ENCODE data around the gene SEC16A.

Gene SEC16A

GRCh38 chr9:136455043-136456002 is 27.5 kb downstream of the SEC16A start:
- Mint-ChIP-seq H3K4me1 (ENCODE audit: low read depth) (no peaks in the 10 kb centered on the region), H3K27me3 (no peaks in the 10 kb centered on the region), H3K9me3 (ENCODE audit: low read depth) (no peaks in the 10 kb centered on the region), H3K4me3 (no peak overlapping the region), H3K27ac (no peak overlapping the region), H3K36me3 (no peaks in the 10 kb centered on the region)

- Mint-ChIP-seq H3K4me1 (ENCODE audit: low read depth) (no peaks in the 10 kb centered on the region), H3K9me3 (ENCODE audit: low read depth) (no peaks in the 10 kb centered on the region), H3K4me3 (no peak overlapping the region), H3K27ac (peak overlapping the region; percentile 55), H3K36me3 (no peaks in the 10 kb centered on the region), H3K27me3 (no peaks in the 10 kb centered on the region)
Measured at GRCh38 chr9:136454026-136454796, 28.6 kb downstream of the SEC16A start.

DNA sequence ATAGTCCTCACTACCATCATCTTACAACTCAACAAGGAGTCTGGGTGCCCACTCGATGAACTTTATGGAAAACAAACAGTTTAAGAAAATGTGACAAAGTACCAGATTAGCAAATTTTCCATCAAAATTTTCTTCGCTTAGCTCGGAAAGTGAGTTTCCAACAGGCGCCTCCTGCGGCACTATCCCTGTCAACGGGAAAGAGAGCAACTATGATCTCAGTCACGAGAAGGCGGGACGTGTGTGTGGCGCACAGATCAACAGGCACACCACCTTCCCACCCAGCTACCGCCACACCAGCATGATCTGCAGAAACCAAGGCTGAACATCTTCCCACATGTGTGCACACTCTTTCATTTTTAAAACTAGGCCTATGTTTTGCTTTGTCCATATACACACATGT is 29.5 kb downstream of the SEC16A start:
- no peaks in the 10 kb centered on the region for H3K36me3 Mint-ChIP-seq
- H3K4me1 Mint-ChIP-seq (ENCODE audit: low read depth), result no peaks in the 10 kb centered on the region
- no peaks in the 10 kb centered on the region for H3K27me3 Mint-ChIP-seq
- no peaks in the 10 kb centered on the region for H3K9me3 Mint-ChIP-seq (ENCODE audit: low read depth)
- H3K27ac Mint-ChIP-seq, result peak overlapping the region; percentile 55
- no peak overlapping the region for H3K4me3 Mint-ChIP-seq

GRCh38 chr9:136451221-136451877 is 31.5 kb downstream of the SEC16A start:
- Mint-ChIP-seq H3K4me3 (no peak overlapping the region), H3K4me1 (ENCODE audit: low read depth) (no peaks in the 10 kb centered on the region), H3K9me3 (ENCODE audit: low read depth) (no peaks in the 10 kb centered on the region), H3K36me3 (no peaks in the 10 kb centered on the region), H3K27me3 (no peaks in the 10 kb centered on the region), H3K27ac (no peak overlapping the region)

DNA sequence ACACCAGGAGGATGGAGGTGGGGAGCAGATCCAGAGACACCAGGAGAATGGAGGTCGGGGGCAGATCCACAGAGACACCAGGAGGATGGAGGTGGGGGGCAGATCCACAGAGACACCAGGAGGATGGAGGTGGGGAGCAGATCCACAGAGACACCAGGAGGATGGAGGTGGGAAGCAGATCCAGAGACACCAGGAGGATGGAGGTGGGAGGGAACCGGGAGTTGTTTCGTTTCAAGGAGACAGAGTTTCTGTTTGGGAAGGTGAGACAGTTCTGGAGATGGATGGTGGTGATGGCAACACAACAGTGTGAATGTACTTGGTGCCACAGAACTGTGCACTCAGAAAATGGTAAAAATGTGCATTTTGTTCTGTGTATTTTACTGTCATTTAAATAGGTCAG is 34.2 kb downstream of the SEC16A start:
- H3K4me1 Mint-ChIP-seq (ENCODE audit: low read depth), result no peaks in the 10 kb centered on the region
- H3K27me3 Mint-ChIP-seq, result no peaks in the 10 kb centered on the region
- H3K4me3 Mint-ChIP-seq, result no peak overlapping the region
- no peak overlapping the region for H3K27ac Mint-ChIP-seq
- H3K9me3 Mint-ChIP-seq (ENCODE audit: low read depth), result no peaks in the 10 kb centered on the region
- H3K36me3 Mint-ChIP-seq, result no peaks in the 10 kb centered on the region

- Mint-ChIP-seq H3K9me3 (ENCODE audit: low read depth) (no peaks in the 10 kb centered on the region), H3K27me3 (no peaks in the 10 kb centered on the region), H3K4me1 (ENCODE audit: low read depth) (no peaks in the 10 kb centered on the region)
Measured at GRCh38 chr9:136447173-136447778, 35.6 kb downstream of the SEC16A start.

DNA sequence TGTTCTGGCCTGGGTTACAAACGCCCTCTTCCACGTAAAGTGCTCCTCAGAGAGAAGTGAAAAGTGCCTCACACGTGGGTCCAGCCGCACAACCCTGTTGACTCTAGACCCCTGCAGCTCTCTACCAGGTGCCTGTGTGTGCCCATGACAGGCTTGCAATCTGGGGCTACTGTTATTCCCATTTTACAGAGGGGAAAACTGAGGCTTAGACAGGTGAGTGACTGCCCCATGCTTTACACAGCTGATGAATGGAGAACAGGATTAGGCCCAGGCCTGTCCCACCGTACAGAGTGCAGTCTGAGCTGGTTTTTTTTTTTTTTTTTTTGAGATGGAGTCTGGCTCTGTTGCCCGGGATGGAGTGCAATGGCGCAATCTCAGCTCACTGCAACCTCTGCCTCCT is 37.0 kb downstream of the SEC16A start:
- no peaks in the 10 kb centered on the region for H3K36me3 Mint-ChIP-seq
- no peak overlapping the region for H3K27ac Mint-ChIP-seq

More at GRCh38 chr9:136447173-136447778, 35.6 kb downstream of the SEC16A start:
- Mint-ChIP-seq H3K36me3 (no peaks in the 10 kb centered on the region), H3K27ac (no peak overlapping the region), H3K4me3 (no peak overlapping the region)

DNA sequence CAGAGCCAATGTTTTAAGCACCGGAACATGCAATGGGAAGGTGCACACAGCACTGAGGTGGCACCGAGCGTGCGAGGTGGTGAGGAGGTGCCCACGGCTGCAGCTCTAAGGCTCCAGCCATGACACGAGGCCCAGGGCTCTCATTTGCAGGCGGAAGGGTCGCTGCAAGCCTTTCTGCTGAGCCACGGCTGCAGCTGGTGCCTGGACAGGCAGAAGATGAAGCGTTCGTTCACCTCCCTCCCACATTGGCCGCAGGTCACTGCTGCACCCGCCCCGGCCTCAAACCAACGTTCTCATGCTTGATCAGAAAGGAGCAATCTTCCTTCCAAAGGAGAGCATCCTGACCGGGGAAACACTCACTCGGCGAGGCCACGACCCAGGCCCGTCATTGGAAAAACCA is 38.7 kb downstream of the SEC16A start:
- no peak overlapping the region for H3K4me3 Mint-ChIP-seq
- H3K36me3 Mint-ChIP-seq, result no peaks in the 10 kb centered on the region
- H3K27ac Mint-ChIP-seq, result no peak overlapping the region
- H3K27me3 Mint-ChIP-seq, result no peaks in the 10 kb centered on the region
- H3K9me3 Mint-ChIP-seq (ENCODE audit: low read depth), result no peaks in the 10 kb centered on the region
- H3K4me1 Mint-ChIP-seq (ENCODE audit: low read depth), result no peaks in the 10 kb centered on the region

More for the DNA sequence above, 37.0 kb downstream of the SEC16A start:
- no peaks in the 10 kb centered on the region for H3K9me3 Mint-ChIP-seq (ENCODE audit: low read depth)
- H3K27me3 Mint-ChIP-seq, result no peaks in the 10 kb centered on the region
- no peak overlapping the region for H3K4me3 Mint-ChIP-seq
- H3K4me1 Mint-ChIP-seq (ENCODE audit: low read depth), result no peaks in the 10 kb centered on the region

- no peak overlapping the region for H3K4me3 Mint-ChIP-seq
- H3K36me3 Mint-ChIP-seq, result no peaks in the 10 kb centered on the region
- H3K4me1 Mint-ChIP-seq (ENCODE audit: low read depth), result no peaks in the 10 kb centered on the region
- H3K9me3 Mint-ChIP-seq (ENCODE audit: low read depth), result no peaks in the 10 kb centered on the region
- H3K27ac Mint-ChIP-seq, result no peak overlapping the region
- H3K27me3 Mint-ChIP-seq, result no peaks in the 10 kb centered on the region
Measured at GRCh38 chr9:136443687-136444086, 39.2 kb downstream of the SEC16A start.

DNA sequence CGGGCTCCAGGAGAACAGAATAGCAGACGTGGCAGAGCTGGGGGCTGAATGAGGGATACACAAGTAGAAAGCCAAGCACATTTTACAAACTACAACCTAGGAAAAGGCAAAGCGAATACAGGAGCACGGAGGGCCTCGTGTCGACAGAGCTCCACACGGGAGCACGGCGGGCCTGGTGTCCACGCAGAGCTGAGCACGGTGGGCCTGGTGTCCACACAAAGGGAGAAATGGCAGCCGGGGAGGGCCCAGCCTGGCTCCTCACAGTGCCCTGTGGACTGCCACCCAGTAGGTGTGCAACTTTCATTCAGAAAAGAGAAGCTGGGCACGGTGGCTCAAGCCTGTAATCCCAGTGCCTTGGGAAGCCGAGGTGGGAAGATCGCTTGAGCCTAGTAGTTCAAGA is 39.8 kb downstream of the SEC16A start:
- Mint-ChIP-seq H3K4me1 (ENCODE audit: low read depth) (peaks cover 4% of the 10 kb centered on the region), H3K4me3 (no peak overlapping the region), H3K27me3 (no peaks in the 10 kb centered on the region), H3K36me3 (no peaks in the 10 kb centered on the region), H3K9me3 (ENCODE audit: low read depth) (no peaks in the 10 kb centered on the region), H3K27ac (no peak overlapping the region)

GRCh38 chr9:136442265-136442664 is 40.6 kb downstream of the SEC16A start:
- Mint-ChIP-seq H3K4me1 (ENCODE audit: low read depth) (peaks cover 11% of the 10 kb centered on the region), H3K27me3 (no peaks in the 10 kb centered on the region), H3K9me3 (ENCODE audit: low read depth) (no peaks in the 10 kb centered on the region), H3K4me3 (no peak overlapping the region), H3K36me3 (no peaks in the 10 kb centered on the region), H3K27ac (no peak overlapping the region)

DNA sequence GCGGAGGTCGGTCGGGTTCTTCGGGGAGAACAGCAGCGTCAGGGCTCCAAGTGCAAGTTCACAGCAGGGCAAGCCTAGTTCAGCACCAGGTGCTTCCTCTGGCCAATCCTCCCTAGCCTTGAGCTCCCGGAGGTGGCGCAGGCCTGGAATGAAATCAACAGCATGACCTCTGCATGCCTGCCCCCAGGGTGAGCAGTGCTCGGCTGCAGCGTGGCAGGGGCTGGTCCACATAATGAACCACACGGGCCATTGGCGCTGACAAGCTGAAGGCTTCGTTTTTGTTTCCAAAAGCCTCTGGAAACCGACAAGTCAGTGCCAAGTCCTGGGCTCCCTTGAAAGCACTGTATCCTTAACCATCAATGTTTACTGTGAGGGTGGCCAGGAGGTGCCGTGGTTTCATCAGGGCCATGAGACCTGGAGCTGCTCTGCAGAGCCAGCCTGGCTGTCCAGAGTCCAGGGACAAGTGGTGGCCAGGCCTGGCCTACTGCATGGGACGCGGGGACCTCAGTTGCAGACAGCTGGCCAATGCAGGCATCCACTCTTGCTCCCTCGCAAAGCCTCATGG is 41.1 kb downstream of the SEC16A start:
- Mint-ChIP-seq H3K9me3 (ENCODE audit: low read depth) (no peaks in the 10 kb centered on the region), H3K4me3 (no peak overlapping the region), H3K27ac (peak overlapping the region; percentile 16), H3K36me3 (no peaks in the 10 kb centered on the region), H3K4me1 (ENCODE audit: low read depth) (peaks cover 16% of the 10 kb centered on the region), H3K27me3 (no peaks in the 10 kb centered on the region)

DNA sequence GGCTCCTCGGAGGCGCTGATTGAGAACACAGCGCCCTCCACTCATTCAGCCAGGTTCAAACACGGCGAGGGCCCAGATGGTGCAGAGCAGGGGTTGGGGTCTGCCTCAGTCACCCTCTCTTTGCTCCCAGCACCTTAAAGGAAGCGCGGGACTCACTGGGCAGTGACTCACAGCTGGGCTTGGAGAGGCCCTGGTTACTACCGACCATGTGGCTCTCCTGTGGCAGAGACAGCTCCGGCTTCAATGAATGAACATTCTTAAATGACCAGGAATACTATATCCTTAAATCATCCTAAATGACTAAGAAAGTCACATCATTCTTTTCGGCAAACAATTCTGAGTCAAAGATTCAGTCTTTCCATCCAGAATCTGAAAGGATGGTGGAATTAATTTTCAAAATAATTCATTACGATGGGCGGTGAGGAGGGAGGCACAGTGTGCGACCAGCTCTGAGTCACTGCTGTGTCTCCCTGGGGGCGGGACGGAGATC is 41.6 kb downstream of the SEC16A start:
- Mint-ChIP-seq H3K27ac (peak overlapping the region; percentile 16), H3K27me3 (no peaks in the 10 kb centered on the region), H3K4me3 (no peak overlapping the region), H3K36me3 (no peaks in the 10 kb centered on the region), H3K9me3 (ENCODE audit: low read depth) (no peaks in the 10 kb centered on the region), H3K4me1 (ENCODE audit: low read depth) (peaks cover 20% of the 10 kb centered on the region)

Measured in activated naive CD8-positive, alpha-beta T cell (primary cell).